Thyroid gland (tissue), 4 donors: Measurements from ENCODE around the gene ETV7. TPM values are rescaled to one million over a fixed set of nuclear protein-coding genes. Genes with fewer than 3 reads are reported as not detected.

ENCODE experiments used
- DNase-seq, 2 donors: peaks; one replicate each; pipeline ENCODE4 v3.0.0-alpha.2; 2019
- H3K27ac ChIP-seq, 3 donors: fragments of 200-600 bp; sonication (generic); 1 replicate in 2 of 3; 2 replicates in 1 of 3; pipeline ENCODE4 v1.5.1; 2016 to 2019; ENCODE audit warnings: mild to moderate bottlenecking in 1 of 3, moderate library complexity in 1 of 3
- H3K27me3 ChIP-seq: fragments of 200-600 bp; sonication (generic); one replicate; pipeline ENCODE4 v1.5.1; 2019
- H3K36me3 ChIP-seq, 2 donors: fragments of 200-600 bp; sonication (generic); one replicate each; pipeline ENCODE4 v1.5.1; 2016 to 2019
- H3K4me1 ChIP-seq, 2 donors: fragments of 200-600 bp; sonication (generic); one replicate each; pipeline ENCODE4 v1.5.1; 2017 to 2019
- H3K4me3 ChIP-seq, 3 donors: fragments of 200-600 bp; sonication (generic); replicated peaks in 1 of 3; 1 replicate in 2 of 3; 2 replicates in 1 of 3; pipeline ENCODE4 v1.5.1; 2016; ENCODE audit warnings: mild to moderate bottlenecking in 1 of 3
- H3K9me3 ChIP-seq: fragments of 200-600 bp; sonication (generic); one replicate; pipeline ENCODE4 v1.5.1; 2017
- POLR2A ChIP-seq, 2 donors: fragments of 450-650 bp; IDR thresholded peaks; one replicate each; pipeline ENCODE4 v1.6.1; 2017; ENCODE audit warnings: antibody characterized with exemption in 2 of 2, mild to moderate bottlenecking in 2 of 2, moderate library complexity in 1 of 2
- WGBS, 2 donors: methylation state at CpG; one replicate each; pipeline ENCODE4 v1.1.5; 2017; 5-methylcytosine and 5-hydroxymethylcytosine counted together
- intact Hi-C: fragments of 100-400 bp; cut with DNase I; formaldehyde crosslinking; loops from one replicate; pipeline ENCODE4 v1.15.1; 2023
- total RNA-seq, 4 donors: library from RNA; depleted of rRNA; stranded (reverse); fragments of >200 nt; gene quantifications; one replicate each; pipeline ENCODE4 v1.2.3, GENCODE V29; 2016
- TF ChIP-seq, protein P1 (sequence below), 6 experiments: fragments of 200-600 bp in 3 of 6; fragments of 450-650 bp in 3 of 6; sonication (generic) in 3 of 6; IDR thresholded peaks; one replicate each; pipeline ENCODE4 v1.5.1; 2016 to 2019; ENCODE audit warnings: antibody characterized with exemption in 6 of 6, mild to moderate bottlenecking in 2 of 6, inconsistent platforms in 1 of 6, moderate library complexity in 1 of 6

The ETV7 gene
- total RNA-seq, 4 donors from 2014 or later, result 1.4 TPM; not detected in 3

DNA sequence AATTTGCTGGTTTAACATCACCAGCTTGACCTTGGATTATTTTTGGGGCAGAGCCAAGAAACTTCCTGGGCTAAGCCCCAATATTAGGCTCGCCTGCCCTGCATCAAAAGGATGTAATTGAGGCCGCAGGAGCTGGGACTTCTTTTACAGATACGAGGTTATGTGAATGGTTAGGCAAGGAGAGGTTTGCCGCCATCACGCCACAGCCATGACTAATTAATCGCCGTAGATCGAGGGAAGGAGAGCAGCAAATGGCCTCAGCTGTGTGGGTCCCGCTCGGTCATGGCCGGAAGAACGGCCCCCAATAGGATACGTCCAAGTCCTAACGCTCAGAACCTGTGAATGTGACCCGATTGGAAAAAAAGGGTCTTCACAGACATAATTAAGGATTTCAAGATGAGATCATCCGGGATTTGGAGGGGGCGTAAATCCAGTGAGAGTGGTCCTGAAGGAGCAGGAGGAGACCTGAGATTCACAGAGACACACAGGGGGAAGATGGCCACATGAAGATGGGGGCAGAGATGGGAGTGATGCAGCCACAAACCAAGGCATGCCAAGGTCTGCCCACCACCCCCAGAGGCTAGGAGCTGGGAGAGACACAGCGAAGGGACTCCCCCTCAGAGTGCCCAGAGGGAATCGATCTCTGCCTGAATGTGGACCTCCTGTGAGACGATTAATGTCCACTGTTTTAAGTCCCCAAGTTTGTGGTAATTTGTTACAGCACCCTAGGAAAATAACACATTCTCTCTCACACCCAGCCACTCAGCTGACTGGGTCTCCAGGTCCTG is 40.8 kb downstream of the ETV7 start:
- no peak for DNase-seq
- Histone ChIP-seq H3K27ac (no peak overlapping the region), H3K4me3 (no peak overlapping the region), H3K4me1 (peaks cover 0 to 6% of the 10 kb centered on the region in 2 donors), H3K36me3 (no peaks in the 10 kb centered on the region), H3K27me3 (no peaks in the 10 kb centered on the region), H3K9me3 (no peaks in the 10 kb centered on the region)
- 94 to 95% methylated on average over 20 of the region's 20 CpGs for WGBS, 2 donors
- no peak for TF ChIP-seq POLR2A (IDR thresholded peaks at IDR 0.05)
- TF ChIP-seq, protein P1, sequence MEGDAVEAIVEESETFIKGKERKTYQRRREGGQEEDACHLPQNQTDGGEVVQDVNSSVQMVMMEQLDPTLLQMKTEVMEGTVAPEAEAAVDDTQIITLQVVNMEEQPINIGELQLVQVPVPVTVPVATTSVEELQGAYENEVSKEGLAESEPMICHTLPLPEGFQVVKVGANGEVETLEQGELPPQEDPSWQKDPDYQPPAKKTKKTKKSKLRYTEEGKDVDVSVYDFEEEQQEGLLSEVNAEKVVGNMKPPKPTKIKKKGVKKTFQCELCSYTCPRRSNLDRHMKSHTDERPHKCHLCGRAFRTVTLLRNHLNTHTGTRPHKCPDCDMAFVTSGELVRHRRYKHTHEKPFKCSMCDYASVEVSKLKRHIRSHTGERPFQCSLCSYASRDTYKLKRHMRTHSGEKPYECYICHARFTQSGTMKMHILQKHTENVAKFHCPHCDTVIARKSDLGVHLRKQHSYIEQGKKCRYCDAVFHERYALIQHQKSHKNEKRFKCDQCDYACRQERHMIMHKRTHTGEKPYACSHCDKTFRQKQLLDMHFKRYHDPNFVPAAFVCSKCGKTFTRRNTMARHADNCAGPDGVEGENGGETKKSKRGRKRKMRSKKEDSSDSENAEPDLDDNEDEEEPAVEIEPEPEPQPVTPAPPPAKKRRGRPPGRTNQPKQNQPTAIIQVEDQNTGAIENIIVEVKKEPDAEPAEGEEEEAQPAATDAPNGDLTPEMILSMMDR (IDR thresholded peaks at IDR 0.05), result no peak
- intact Hi-C loops, result no loop called here

DNA sequence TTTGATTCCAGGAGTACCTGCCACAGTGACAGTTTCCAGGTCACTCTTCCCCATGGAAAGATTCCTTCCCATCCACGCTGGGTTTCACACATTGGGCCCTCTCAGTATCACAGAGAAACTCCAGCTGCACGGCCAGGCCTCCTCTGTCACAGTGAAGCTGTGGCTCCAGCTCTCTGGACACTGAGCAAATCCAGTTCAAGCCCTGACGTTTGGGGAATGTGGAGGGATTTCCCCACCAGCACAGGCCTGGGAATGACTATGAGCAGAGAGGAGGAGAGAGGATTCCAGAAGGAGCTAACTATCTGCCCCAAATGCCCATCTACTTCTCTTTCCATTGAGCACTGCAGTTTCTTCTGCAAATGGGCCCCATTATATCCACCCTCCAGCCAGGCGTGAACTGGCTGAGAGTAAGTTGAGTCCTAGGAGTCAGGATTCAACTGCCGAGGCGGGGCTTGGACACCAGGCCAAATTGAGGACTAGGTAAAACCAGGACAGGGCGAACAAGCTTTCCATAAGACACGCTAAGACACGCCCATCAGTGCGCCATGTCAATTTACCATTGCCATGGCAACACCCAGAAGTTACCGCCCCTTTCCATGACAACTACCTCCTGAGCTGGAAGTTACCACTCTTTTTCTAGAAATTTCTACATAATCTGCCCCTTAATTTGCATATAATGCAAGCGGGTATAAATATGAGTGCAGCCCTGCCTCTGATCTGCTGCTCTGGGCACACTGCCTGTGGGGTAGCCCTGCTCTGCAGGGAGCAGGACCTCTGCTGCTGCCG is 41.6 kb downstream of the ETV7 start:
- TF ChIP-seq, protein P1 (IDR thresholded peaks at IDR 0.05), result no peak
- no peak for TF ChIP-seq POLR2A (IDR thresholded peaks at IDR 0.05)
- WGBS, 2 donors, result 88 to 95% methylated on average over 13 of the region's 13 CpGs
- Histone ChIP-seq H3K36me3 (no peaks in the 10 kb centered on the region), H3K4me3 (no peak overlapping the region), H3K9me3 (no peaks in the 10 kb centered on the region), H3K27ac (no peak overlapping the region), H3K4me1 (peaks cover 4 to 7% of the 10 kb centered on the region in 2 donors), H3K27me3 (no peaks in the 10 kb centered on the region)
- DNase-seq, result no peak
- intact Hi-C loops, result no loop called here

DNA sequence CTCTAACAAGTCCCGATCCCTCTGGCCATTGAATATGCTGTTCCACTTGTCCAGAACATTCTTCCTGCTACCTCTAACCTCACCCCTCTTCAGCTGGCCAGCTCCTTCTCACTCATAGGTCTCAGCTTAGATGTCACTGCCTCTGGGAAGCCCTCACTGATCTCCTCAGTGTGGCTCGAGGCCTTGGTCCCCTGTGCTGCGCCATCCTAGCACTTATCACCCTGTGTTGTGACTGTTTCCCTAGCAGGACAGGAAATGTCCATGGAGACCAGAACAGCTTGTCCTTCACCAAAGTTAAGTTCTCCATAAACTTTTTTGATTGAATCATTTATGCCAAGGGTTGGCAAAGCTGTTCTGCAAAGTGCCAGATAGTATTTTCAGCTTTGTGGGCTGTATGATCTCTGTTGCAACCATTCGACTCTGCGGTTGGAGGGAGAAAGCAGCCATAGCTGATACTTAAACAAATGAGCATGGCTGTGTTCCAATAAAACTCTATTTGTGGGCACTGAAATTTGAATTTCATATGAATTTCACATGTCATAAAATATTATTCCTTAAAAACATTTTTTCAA is 44.3 kb downstream of the ETV7 start:
- peaks cover 6 to 12% of the 10 kb centered on the region in 2 donors for H3K4me1 ChIP-seq
- no peaks in the 10 kb centered on the region for H3K9me3 ChIP-seq
- no peak overlapping the region for H3K4me3 ChIP-seq
- DNase-seq, result no peak
- no peaks in the 10 kb centered on the region for H3K36me3 ChIP-seq
- H3K27me3 ChIP-seq, result no peaks in the 10 kb centered on the region
- intact Hi-C loops, result no loop called here
- H3K27ac ChIP-seq, result no peak overlapping the region
- 76 to 93% methylated on average over 5 of the region's 5 CpGs for WGBS, 2 donors
- TF ChIP-seq, protein P1 (IDR thresholded peaks at IDR 0.05), result no peak
- no peak for TF ChIP-seq POLR2A (IDR thresholded peaks at IDR 0.05)

DNA sequence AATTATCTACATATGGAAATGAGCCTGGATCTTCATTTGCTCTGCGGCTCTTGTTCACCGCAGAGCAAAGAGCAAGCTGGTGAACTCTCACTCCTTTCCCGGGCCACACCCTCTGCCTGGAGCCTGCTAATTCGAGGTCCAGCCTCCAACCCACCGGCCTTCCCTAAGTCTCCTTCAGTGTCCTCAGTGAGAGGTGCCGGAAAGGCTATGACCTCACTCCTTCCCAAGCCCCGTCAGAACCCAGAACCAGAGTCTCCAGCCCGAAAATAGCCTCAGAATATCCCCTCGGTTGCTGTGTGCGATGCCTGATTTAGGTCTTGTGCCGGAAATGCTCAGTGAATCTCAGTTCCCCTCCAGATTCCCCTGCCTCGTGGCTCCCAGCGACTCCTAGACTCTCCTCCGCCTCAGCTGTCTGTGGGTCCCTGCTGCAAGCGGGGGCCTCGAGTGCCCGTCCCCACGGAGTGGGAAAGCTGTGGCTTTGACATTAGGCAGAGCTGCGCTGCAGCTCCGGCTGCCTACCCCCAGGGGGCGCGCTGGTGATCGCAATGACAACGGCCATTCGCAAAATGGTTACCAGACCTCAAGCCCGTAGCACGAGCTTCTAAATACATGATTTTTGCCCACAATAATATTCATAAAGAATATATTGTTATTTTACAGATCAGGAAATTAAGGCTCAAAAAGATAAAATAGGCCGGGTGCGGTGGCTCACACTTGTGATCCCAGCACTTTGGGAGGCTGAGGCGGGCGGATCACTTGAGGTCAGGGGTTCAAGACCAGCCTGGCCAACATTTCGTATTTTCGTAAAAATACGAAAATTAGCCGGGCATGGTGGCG is 46.6 kb downstream of the ETV7 start:
- WGBS, 2 donors, result 25 to 31% methylated on average over 26 to 31 of the region's 36 CpGs
- intact Hi-C loops, result no loop called here
- H3K27ac ChIP-seq, result peak overlapping the region in 1 of 3 donors; percentile 36
- peak; percentile 71 to 72 for DNase-seq
- peaks cover 5 to 6% of the 10 kb centered on the region in 2 donors for H3K4me1 ChIP-seq
- no peaks in the 10 kb centered on the region for H3K36me3 ChIP-seq
- no peaks in the 10 kb centered on the region for H3K27me3 ChIP-seq
- peak overlapping the region in 1 of 3 donors; percentile 13 for H3K4me3 ChIP-seq
- no peaks in the 10 kb centered on the region for H3K9me3 ChIP-seq
- no peak for TF ChIP-seq POLR2A (IDR thresholded peaks at IDR 0.05)
- TF ChIP-seq, protein P1 (IDR thresholded peaks at IDR 0.05), result peak; percentile 78 to 98 (median 87)
